H1 (cell line): ENCODE measurements around the gene SLC2A13. TPM values are rescaled to one million over a fixed set of nuclear protein-coding genes. Genes with fewer than 3 reads are reported as not detected.

Source experiments
- CTCF ChIA-PET: fragments of 300-600 bp; sonication (Branson Sonifier 250); formaldehyde crosslinking; loops from one replicate; lab custom pipeline; 2021; ENCODE audit not compliant: partially characterized antibody; lab: Charles Lee
- POLR2A ChIA-PET: fragments of 300-600 bp; sonication (Branson Sonifier 250); formaldehyde crosslinking; loops from one replicate; lab custom pipeline; 2021; ENCODE audit warnings: inconsistent platforms; ENCODE audit not compliant: partially characterized antibody; lab: Charles Lee
- DNase-seq, 2 experiments: peaks; one replicate each; pipeline versions ENCODE4 v3.0.0 to v3.0.0-alpha.2; 2010 to 2022; ENCODE audit warnings: low spot score in 2 of 2, low read depth in 1 of 2, mixed read lengths in 1 of 2
- FAIRE-seq: peaks from 2 replicates; lab custom pipeline; 2011; peaks lifted over from hg19 to GRCh38; lab: Jason Lieb, UNC
- H2AFZ ChIP-seq: 2 replicates; pipeline ENCODE4 v1.8.1; 2012; ENCODE audit warnings: low read length, inconsistent platforms
- H2AK5ac ChIP-seq: 2 replicates; pipeline ENCODE4 v1.6.1; 2013; ENCODE audit warnings: low read depth, low read length
- H2BK120ac ChIP-seq: replicated peaks from 2 replicates; pipeline ENCODE3; 2013; ENCODE audit warnings: low read depth, low read length, inconsistent platforms
- H2BK12ac ChIP-seq: 2 replicates; pipeline ENCODE4 v1.6.1; 2013; ENCODE audit warnings: low read depth, low read length
- H2BK15ac ChIP-seq: 2 replicates; pipeline ENCODE4 v1.6.1; 2013; ENCODE audit warnings: low read length
- H2BK20ac ChIP-seq: 2 replicates; pipeline ENCODE4 v1.6.1; 2013; ENCODE audit warnings: low read length
- H2BK5ac ChIP-seq: 2 replicates; pipeline ENCODE4 v1.6.1; 2013; ENCODE audit warnings: low read depth, low read length
- H3K14ac ChIP-seq: 2 replicates; pipeline ENCODE4 v1.6.1; 2013; ENCODE audit warnings: inconsistent platforms; ENCODE audit not compliant: insufficient read length
- H3K18ac ChIP-seq: 2 replicates; pipeline ENCODE4 v1.6.1; 2013; ENCODE audit warnings: low read length; ENCODE audit errors: extremely low read depth
- H3K23ac ChIP-seq: 2 replicates; pipeline ENCODE4 v1.6.1; 2013; ENCODE audit warnings: inconsistent platforms; ENCODE audit not compliant: insufficient read length
- H3K23me2 ChIP-seq: 2 replicates; pipeline ENCODE4 v1.6.1; 2013; ENCODE audit warnings: low read depth, low read length
- H3K27ac ChIP-seq: 2 replicates; pipeline ENCODE4 v1.6.1; 2011; ENCODE audit warnings: low read depth, low read length, inconsistent platforms
- H3K27me3 ChIP-seq, 4 experiments: replicated peaks in 1 of 4; 1 replicate in 1 of 4; 2 replicates in 3 of 4; pipeline versions ENCODE4 v1.6.1 to v1.8.1; 2011 to 2013; ENCODE audit warnings: low read length in 3 of 4, mild to moderate bottlenecking in 3 of 4, inconsistent platforms in 2 of 4, mixed read lengths in 2 of 4, moderate library complexity in 1 of 4; ENCODE audit not compliant: control insufficient read depth in 3 of 4, insufficient read depth in 3 of 4; ENCODE audit errors: extremely low read depth in 1 of 4
- H3K36me3 ChIP-seq, 4 experiments: 2 replicates each; pipeline versions ENCODE4 v1.6.1 to v1.8.1; 2011 to 2013; ENCODE audit warnings: mild to moderate bottlenecking in 4 of 4, low read length in 3 of 4, moderate library complexity in 2 of 4, control low read depth in 1 of 4, inconsistent platforms in 1 of 4; ENCODE audit not compliant: insufficient read depth in 4 of 4, control insufficient read depth in 2 of 4
- H3K4ac ChIP-seq: replicated peaks from 2 replicates; pipeline ENCODE3; 2013; ENCODE audit warnings: low read length, low read depth, mixed read lengths, inconsistent platforms; ENCODE audit not compliant: insufficient read length
- H3K4me1 ChIP-seq, 4 experiments: replicated peaks in 1 of 4; 1 replicate in 1 of 4; 2 replicates in 3 of 4; pipeline versions ENCODE4 v1.6.1 to v1.8.1; 2011 to 2013; ENCODE audit warnings: low read length in 3 of 4, inconsistent platforms in 2 of 4, mixed read lengths in 1 of 4; ENCODE audit not compliant: insufficient read depth in 4 of 4, control insufficient read depth in 3 of 4
- H3K4me2 ChIP-seq, 2 experiments: 2 replicates each; pipeline versions ENCODE4 v1.6.1 to v1.8.1; 2011 to 2013; ENCODE audit warnings: low read depth in 2 of 2, low read length in 2 of 2, control low read depth in 1 of 2, inconsistent platforms in 1 of 2, mild to moderate bottlenecking in 1 of 2; ENCODE audit not compliant: insufficient read depth in 1 of 2
- H3K4me3 ChIP-seq, 4 experiments: fragments of 200-600, 300-600 bp in 1 of 4; sonication (generic), shearing (Covaris generic), sonication (Bioruptor Twin) in 1 of 4; 2 replicates each; pipeline versions ENCODE4 v1.5.1 to v1.8.1; 2011 to 2016; ENCODE audit warnings: low read length in 4 of 4, low read depth in 3 of 4, control low read depth in 2 of 4, inconsistent platforms in 2 of 4, mild to moderate bottlenecking in 2 of 4, mixed read lengths in 1 of 4, moderate library complexity in 1 of 4; ENCODE audit not compliant: insufficient read depth in 2 of 4; ENCODE audit errors: extremely low read depth in 1 of 4
- H3K56ac ChIP-seq: replicated peaks from 2 replicates; pipeline ENCODE3; 2013; ENCODE audit warnings: low read depth, mild to moderate bottlenecking, mixed read lengths, low read length, inconsistent platforms; ENCODE audit not compliant: insufficient read length
- H3K79me1 ChIP-seq: 2 replicates; pipeline ENCODE4 v1.6.1; 2013; ENCODE audit warnings: low read depth, low read length, control low read depth
- H3K79me2 ChIP-seq, 2 experiments: 2 replicates each; pipeline versions ENCODE4 v1.6.1 to v1.8.1; 2012 to 2013; ENCODE audit warnings: low read length in 2 of 2, mild to moderate bottlenecking in 2 of 2, inconsistent platforms in 1 of 2; ENCODE audit not compliant: insufficient read depth in 2 of 2, control insufficient read depth in 1 of 2
- H3K9ac ChIP-seq, 4 experiments: replicated peaks in 1 of 4; 1 replicate in 1 of 4; 2 replicates in 3 of 4; pipeline versions ENCODE4 v1.6.1 to v1.8.1; 2011 to 2013; ENCODE audit warnings: low read depth in 3 of 4, low read length in 3 of 4, control low read depth in 2 of 4, mild to moderate bottlenecking in 2 of 4, moderate library complexity in 2 of 4, inconsistent platforms in 1 of 4; ENCODE audit errors: extremely low read depth in 1 of 4
- H3K9me3 ChIP-seq, 2 experiments: 2 replicates each; pipeline versions ENCODE4 v1.6.1 to v1.8.1; 2012 to 2013; ENCODE audit warnings: mild to moderate bottlenecking in 2 of 2, moderate library complexity in 2 of 2, control low read depth in 1 of 2, inconsistent platforms in 1 of 2, low read depth in 1 of 2, low read length in 1 of 2, mixed read lengths in 1 of 2; ENCODE audit not compliant: insufficient read depth in 2 of 2
- H4K20me1 ChIP-seq, 2 experiments: replicated peaks in 1 of 2; 2 replicates each; pipeline versions ENCODE3 to v1.8.1; 2011 to 2013; ENCODE audit warnings: inconsistent platforms in 2 of 2, low read length in 2 of 2, mild to moderate bottlenecking in 1 of 2; ENCODE audit not compliant: insufficient read depth in 2 of 2, control insufficient read depth in 1 of 2
- H4K5ac ChIP-seq: 2 replicates; pipeline ENCODE4 v1.6.1; 2013; ENCODE audit warnings: low read length, low read depth, mixed read lengths, inconsistent platforms; ENCODE audit not compliant: insufficient read length
- H4K8ac ChIP-seq: 2 replicates; pipeline ENCODE4 v1.8.0; 2013; ENCODE audit warnings: mild to moderate bottlenecking, moderate library complexity, low read length, inconsistent platforms; ENCODE audit not compliant: insufficient read depth; ENCODE audit errors: extremely low read depth
- H4K91ac ChIP-seq: replicated peaks from 2 replicates; pipeline ENCODE3; 2013; ENCODE audit warnings: low read length, mixed read lengths, inconsistent platforms; ENCODE audit not compliant: insufficient read length
- MAFK ChIP-seq: IDR thresholded peaks from 2 replicates; pipeline ENCODE4 v1.6.1; 2012; ENCODE audit warnings: low read depth, mild to moderate bottlenecking, improper control_type of control experiment, low read length
- NRF1 ChIP-seq: IDR thresholded peaks from 2 replicates; pipeline ENCODE4 v1.6.1; 2011; ENCODE audit warnings: mild to moderate bottlenecking, low read depth, low read length, improper control_type of control experiment
- POU5F1 ChIP-seq: IDR thresholded peaks from 2 replicates; pipeline ENCODE4 v1.6.1; 2011; ENCODE audit warnings: low read depth, mild to moderate bottlenecking, low read length, moderate library complexity
- ZNF274 ChIP-seq: IDR thresholded peaks from 2 replicates; pipeline ENCODE4 v1.7.0; 2012; ENCODE audit warnings: low read length, borderline replicate concordance; ENCODE audit errors: extremely low read depth
- WGBS, 2 experiments: shearing (Covaris generic) in 1 of 2; methylation state at CpG; one replicate each; pipeline versions ENCODE4 v1.1.6 to v1.1.7; 2013 to 2015; ENCODE audit warnings: low lambda C conversion rate in 2 of 2, mixed read lengths in 2 of 2, inconsistent platforms in 1 of 2, low coverage in 1 of 2, missing lambda C conversion rate in 1 of 2; ENCODE audit not compliant: insufficient replicate concordance in 2 of 2, insufficient coverage in 1 of 2, insufficient read length in 1 of 2; ENCODE audit errors: extremely low coverage in 1 of 2, missing lambda C conversion rate in 1 of 2; 5-methylcytosine and 5-hydroxymethylcytosine counted together
- polyA plus RNA-seq, 7 experiments: library from polyadenylated mRNA; depleted of rRNA in 3 of 7; stranded (reverse) in 5 of 7; unstranded in 2 of 7; fragments of >200 nt in 5 of 7; fragments of 200-250 nt in 2 of 7; gene quantifications; 1 replicate in 5 of 7; 2 replicates in 1 of 7; 4 replicates in 1 of 7; pipeline versions ENCODE4 v1.2.1 to v1.2.3, GENCODE V29; 2011 to 2013; ENCODE audit warnings: missing spikeins in 2 of 7, mixed read lengths in 2 of 7
- total RNA-seq: library from RNA; stranded (reverse); fragmentation: NEBNext Ultra II Directional; extraction: Animal tissue kit (Norgen Biotek cat#: 25700); gene quantifications from 2 replicates; pipeline ENCODE4 v1.2.1, GENCODE V29; 2021

SLC2A13 gene
- total and polyA plus RNA-seq, 2 of the 8 experiments (the other 6 are each of a cell fraction or from before 2014, with no cell fraction given): 2.8 to 9.6 TPM

GRCh38 chr12:39867631-39868327 is 238.1 kb downstream of the SLC2A13 start:
- FAIRE-seq (no peak), DNase-seq (no peak)
- H2BK15ac ChIP-seq: no peak overlapping the region
- H4K20me1 ChIP-seq: no peaks in the 10 kb centered on the region
- H2AK5ac ChIP-seq: no peak overlapping the region
- 84% methylated on average over 1 of the region's 1 CpG; no CpG with 5 or more reads in 1 of the 2 experiments for WGBS, 2 experiments
- H3K79me1 ChIP-seq: no peaks in the 10 kb centered on the region
- H4K5ac ChIP-seq: no peak overlapping the region
- no peak overlapping the region for H3K14ac ChIP-seq
- no peaks in the 10 kb centered on the region for H3K4me1 ChIP-seq
- no peak overlapping the region for H4K8ac ChIP-seq
- no peaks in the 10 kb centered on the region for H3K79me2 ChIP-seq
- H3K36me3 ChIP-seq: no peaks in the 10 kb centered on the region
- H3K27ac ChIP-seq: no peak overlapping the region
- H3K4me2 ChIP-seq: no peak overlapping the region
- no peaks in the 10 kb centered on the region for H3K9me3 ChIP-seq
- H3K4me3 ChIP-seq: no peak overlapping the region
- no peak overlapping the region for H3K4ac ChIP-seq
- H3K23ac ChIP-seq: no peak overlapping the region
- no peak overlapping the region for H2BK5ac ChIP-seq
- H4K91ac ChIP-seq: no peak overlapping the region
- H3K27me3 ChIP-seq: no peaks in the 10 kb centered on the region; a peak in 1 of 7 replicates
- H2BK12ac ChIP-seq: no peak overlapping the region
- no peak for TF ChIP-seq POU5F1
- no peak for TF ChIP-seq NRF1
- TF ChIP-seq MAFK: no peak
- no peak for TF ChIP-seq ZNF274
- H3K56ac ChIP-seq: no peak overlapping the region
- CTCF ChIA-PET: no interaction called here
- no peak overlapping the region for H2BK120ac ChIP-seq
- no peak overlapping the region for H2BK20ac ChIP-seq
- POLR2A ChIA-PET: no interaction called here
- no peak overlapping the region for H3K9ac ChIP-seq
- no peak overlapping the region for H2AFZ ChIP-seq
- no peak overlapping the region for H3K18ac ChIP-seq
- H3K23me2 ChIP-seq: no peaks in the 10 kb centered on the region
